GM21825 (cell line): ENCODE data around the gene PRPS1.
A peak's percentile ranks its signal among the peaks of the same experiment; 100 is the strongest.
"Not testable (repeated sequence)": the region's sequence is repeated elsewhere in the genome, so short reads cannot be mapped to it uniquely, and the experiment has no call there.

Experiments
- ATAC-seq: cut with Tn5 transposase; IDR thresholded peaks from one replicate; pipeline ENCODE4 v1.9.1; 2021; ENCODE audit warnings: mild to moderate bottlenecking, moderate library complexity; ENCODE audit not compliant: unreplicated experiment

The PRPS1 gene

DNA sequence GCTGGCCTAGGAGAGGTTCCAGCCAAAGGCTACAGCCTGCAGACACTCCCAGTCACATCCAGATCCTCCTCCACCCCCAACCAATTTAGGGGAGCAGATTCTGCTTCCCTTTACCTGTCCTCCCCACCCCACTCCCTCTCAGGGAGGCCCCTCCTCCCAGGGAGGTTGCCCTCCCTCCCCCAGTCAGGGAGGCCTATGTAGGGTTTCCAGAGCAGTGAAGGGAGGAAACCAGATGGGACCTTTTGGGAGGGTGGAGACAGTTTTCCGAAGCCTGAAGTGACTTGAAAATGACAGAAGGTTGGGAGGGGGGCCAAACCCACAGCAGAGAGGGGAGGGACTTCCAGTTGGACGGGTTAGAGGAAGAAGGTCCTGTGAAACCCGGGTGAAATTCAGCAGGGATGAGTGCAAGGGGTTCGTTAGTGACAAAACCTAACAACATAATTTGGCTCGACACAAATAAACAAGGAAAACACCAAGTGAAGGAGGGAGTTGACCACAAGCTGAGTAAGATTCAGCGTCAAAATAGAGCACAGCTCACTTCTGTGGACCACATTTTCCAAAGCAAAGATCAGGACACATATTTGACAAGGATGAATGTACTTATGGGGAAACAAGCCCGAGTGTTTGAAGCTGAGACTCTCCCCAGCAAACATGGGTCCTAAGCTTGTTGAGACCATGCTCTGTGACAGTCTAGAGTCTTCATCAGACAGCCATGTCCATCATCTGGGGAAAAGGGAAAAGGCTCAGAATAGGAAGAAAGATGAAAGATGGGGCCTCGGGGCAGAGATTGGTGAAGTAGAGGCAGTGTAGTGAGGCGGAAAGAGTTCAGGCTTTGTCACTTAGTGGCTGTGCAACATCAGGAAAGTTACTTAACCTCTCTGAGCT, 46.4 kb downstream of the PRPS1 start:
- ATAC-seq, result peak; percentile 13

- ATAC-seq, result no peak
Measured at GRCh38 chrX:107675365-107675654, 47.0 kb downstream of the PRPS1 start.

GRCh38 chrX:107675823-107676555, 47.7 kb downstream of the PRPS1 start:
- ATAC-seq, result no peak

- no peak for ATAC-seq
Measured at GRCh38 chrX:107676559-107677378, 48.5 kb downstream of the PRPS1 start.

GRCh38 chrX:107677501-107677901, 49.2 kb downstream of the PRPS1 start:
- ATAC-seq, result no peak

DNA sequence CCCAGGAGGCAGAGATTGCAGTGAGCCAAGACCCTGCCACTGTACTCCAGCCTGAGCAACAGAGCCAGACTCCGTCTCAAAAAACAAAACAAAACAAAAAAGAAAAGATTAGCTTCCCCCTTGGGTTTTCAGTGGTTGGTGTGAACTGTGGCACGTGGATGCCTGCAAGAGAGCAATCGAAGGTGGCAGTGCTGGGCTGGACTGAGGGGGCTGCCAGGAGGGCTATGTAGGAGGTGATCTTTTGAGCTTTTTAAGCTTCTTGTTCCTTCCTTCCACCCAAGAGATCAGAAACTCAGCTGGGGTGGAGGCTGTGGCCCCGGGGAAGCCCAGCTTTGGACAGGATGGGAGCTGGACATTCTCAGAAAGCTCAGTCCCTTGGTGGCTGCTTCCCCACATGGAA, 49.6 kb downstream of the PRPS1 start:
- ATAC-seq, result no peak

DNA sequence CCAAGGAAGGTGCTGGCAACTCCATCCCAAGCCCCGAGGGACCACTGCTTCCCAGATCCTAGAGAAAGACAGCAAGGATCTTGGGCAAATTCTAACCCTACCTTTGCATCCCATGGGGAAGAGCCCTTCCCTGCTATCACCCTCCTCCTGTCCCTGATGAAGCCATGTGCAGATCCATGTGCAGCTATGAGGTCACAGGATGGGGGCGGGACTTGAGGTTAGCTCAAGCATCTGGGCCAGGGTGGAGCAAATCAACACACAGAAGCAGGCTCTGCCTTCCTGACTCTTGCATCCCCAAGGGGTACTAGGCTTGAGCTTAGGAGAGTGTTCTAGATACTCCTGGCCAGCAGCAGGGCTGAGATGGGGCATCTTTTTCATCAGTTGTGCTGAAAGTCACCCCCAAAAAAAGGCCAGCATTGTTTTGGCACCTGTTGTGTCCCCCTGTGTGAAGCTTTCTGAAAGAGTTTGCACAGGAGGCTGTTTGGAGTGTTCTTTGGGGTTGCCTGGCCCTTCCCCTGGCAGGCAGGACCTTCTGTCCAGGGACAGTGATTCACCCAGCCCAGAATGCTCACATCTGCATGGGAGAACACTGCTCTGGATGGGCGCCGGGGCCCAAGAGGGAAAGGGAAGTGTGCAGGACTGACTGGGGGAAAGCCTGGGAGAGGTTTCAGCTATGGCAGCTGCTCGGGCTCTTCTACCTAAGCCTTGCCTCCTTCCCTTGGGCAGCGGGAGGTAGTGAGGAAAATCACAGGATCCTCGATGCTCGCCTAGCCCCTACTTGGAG, 50.8 kb downstream of the PRPS1 start:
- no peak for ATAC-seq

DNA sequence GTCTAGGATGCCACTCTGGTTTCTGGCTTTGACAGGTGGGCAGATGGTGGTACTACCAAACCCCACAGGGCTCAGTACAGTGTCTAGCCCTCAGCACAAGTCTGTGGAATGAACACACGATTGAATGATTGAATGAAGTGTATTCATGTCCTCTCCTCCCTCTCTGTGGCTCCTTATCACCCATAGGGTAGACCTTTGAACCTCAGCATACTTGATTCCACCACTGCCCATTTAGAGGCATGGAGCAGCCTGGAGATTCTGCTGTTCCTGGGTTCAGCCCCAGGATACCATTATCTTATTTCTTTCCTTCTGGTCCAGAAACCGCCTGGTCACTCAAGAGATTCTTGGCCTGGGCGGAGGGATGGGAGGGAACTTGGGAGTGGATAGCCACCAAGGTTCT, 53.9 kb downstream of the PRPS1 start:
- no peak for ATAC-seq

DNA sequence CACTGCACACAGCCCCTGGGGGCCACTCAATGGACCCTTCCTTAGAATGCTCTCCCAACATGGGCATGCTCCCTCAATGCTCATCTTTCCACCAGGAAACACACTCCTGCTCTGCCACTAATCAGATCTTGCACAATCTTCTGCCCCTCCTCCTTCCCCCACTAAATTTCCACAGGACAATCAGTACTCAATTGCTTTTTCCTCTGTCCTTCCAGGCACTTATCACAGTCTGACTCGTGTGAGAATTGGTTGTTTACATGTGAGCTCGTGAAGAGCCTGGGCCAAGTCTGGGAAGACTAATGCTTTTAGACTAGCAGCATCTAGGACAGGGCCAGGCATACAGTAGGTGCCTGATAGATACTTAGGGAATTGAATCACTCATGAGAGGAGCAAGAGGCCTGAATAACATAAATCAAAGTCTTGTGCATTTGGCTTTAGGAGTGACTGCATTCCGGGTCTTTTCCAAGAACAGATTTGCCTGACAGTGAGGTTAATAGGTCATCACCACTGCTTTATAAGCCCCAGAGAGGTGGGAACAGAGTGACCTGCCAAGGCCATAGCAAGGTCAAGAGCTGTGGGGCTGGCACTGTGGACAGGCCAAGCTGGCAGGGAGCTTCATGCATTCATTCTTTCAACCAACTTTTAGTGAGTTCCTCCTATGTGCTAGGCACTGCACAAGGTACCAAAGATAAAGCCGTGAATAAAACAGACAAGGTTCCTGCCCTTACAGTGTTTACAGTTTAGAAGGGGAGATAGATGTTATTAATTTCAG, 55.0 kb downstream of the PRPS1 start:
- ATAC-seq, result no peak

- no peak for ATAC-seq
Measured at GRCh38 chrX:107683931-107684330, 55.6 kb downstream of the PRPS1 start.

DNA sequence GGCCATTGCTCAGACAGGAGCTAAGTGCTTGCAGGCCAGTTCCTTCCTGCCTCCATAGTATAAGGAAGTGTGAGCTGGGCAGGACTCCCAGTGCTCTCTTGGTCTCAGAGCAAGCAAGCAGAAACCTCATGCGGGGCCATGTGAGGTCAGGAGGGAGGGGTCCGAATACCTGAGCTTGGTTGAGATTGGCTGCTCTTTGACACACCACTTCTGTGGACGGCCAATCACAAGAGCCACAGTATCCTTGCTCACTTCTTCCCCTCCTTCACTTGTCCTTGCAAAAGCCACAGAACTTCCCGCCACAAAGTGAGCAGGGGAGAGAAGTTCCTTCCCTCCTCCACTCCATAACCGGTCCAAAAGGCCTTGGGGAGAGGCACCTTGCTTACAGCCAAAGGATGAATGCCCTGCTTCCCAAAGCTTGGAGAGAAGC, 56.7 kb downstream of the PRPS1 start:
- ATAC-seq, result peak; percentile 89

- not testable (repeated sequence) for ATAC-seq
Measured at GRCh38 chrX:107685586-107685985, 57.3 kb downstream of the PRPS1 start.

DNA sequence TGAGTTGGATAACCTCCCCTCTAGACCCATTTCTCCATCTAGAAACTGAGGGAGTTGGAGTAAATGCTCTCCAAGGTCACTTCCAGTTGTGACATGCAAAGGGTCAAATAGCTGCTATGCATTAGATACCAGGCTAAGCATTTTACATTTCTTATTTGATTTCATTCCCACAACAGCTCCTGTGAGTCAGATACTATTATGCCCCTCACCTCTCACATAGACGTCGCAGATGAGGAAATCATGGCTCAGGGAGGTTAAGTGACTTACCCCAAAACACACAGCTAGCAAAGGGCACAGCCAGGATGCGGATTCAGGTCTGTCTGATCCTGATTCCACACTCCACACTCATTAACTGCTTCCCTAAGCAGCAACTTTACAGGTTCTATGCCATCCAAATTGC, 57.7 kb downstream of the PRPS1 start:
- ATAC-seq, result no peak

- no peak for ATAC-seq
Measured at GRCh38 chrX:107686792-107687191, 58.5 kb downstream of the PRPS1 start.

- ATAC-seq, result no peak
Measured at GRCh38 chrX:107687445-107687844, 59.1 kb downstream of the PRPS1 start.

GRCh38 chrX:107691024-107691448, 62.7 kb downstream of the PRPS1 start:
- no peak for ATAC-seq

DNA sequence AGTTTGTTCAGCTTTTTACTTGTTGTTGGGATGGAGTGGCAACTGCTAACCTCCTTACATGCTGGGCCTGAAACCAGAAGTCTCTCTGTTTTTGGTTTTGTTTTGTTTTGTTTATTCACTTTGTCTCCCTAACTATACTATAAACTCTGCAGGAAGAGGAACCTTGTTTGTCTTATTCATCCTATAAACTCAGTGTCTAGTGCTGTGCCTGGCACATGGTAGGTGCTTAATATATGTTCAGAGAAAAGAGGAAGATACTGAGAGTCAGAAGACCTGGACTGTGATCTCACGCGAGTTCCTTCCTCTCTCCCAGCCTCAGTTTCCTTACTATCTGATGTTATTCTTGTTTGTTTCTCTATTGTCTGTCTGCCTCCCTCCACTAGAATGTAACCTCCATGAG, 71.3 kb downstream of the PRPS1 start:
- no peak for ATAC-seq

DNA sequence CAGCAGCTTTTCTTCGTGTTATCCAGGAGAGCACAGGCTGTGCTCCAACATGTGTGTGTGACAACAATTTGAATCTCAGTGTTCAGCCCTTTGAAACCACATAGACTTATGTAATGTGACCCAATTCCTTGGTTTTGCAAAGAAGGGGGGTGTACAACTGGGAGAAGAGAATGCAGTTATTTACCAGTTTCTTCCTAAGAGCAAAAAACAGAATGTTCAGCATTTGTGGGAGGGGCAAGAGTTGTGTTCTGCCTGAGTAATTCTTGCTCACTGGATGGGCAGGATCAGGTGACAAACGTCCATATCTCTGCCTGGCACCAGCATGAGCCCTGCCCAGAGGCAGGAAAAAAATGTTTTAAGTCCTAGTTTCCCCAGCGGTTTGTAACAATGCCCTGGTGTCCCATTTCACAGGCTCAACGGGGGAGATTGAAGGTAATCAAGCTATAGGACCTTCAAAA, 72.0 kb downstream of the PRPS1 start:
- ATAC-seq, result no peak
